Keratinocyte (primary cell): ENCODE data around the gene TNNC1. TPM values are rescaled to one million over a fixed set of nuclear protein-coding genes. Genes with fewer than 3 reads are reported as not detected.

Experiments used
- DNase-seq: peaks from one replicate; pipeline ENCODE4 v3.0.0-alpha.2; 2011; ENCODE audit warnings: low read depth, missing footprints, low spot score
- FAIRE-seq: peaks from 2 replicates; lab custom pipeline; 2011; peaks lifted over from hg19 to GRCh38; lab: Jason Lieb, UNC
- H2AFZ ChIP-seq: 2 replicates; pipeline ENCODE4 v1.6.0; 2012; ENCODE audit warnings: low read length, control low read depth, inconsistent platforms; ENCODE audit not compliant: control insufficient read depth
- H3K27ac ChIP-seq: 2 replicates; pipeline ENCODE4 v1.5.1; 2011; ENCODE audit warnings: low read length; ENCODE audit not compliant: control insufficient read depth, insufficient read depth
- H3K27me3 ChIP-seq: 3 replicates; pipeline ENCODE4 v1.6.0; 2011; ENCODE audit warnings: low read length; ENCODE audit not compliant: control insufficient read depth, insufficient read depth; ENCODE audit errors: extremely low read depth
- H3K36me3 ChIP-seq, 2 experiments: 2 replicates in 1 of 2; 3 replicates in 1 of 2; pipeline ENCODE4 v1.5.1; 2011; ENCODE audit warnings: low read length in 2 of 2, mild to moderate bottlenecking in 1 of 2; ENCODE audit not compliant: control insufficient read depth in 2 of 2, insufficient read depth in 2 of 2; ENCODE audit errors: extremely low read depth in 1 of 2
- H3K4me1 ChIP-seq: 3 replicates; pipeline ENCODE4 v1.5.1; 2011; ENCODE audit warnings: low read length; ENCODE audit not compliant: control insufficient read depth, insufficient read depth; ENCODE audit errors: extremely low read depth
- H3K4me2 ChIP-seq: 3 replicates; pipeline ENCODE4 v1.6.0; 2011; ENCODE audit warnings: low read depth, low read length; ENCODE audit not compliant: control insufficient read depth, insufficient read depth; ENCODE audit errors: extremely low read depth
- H3K4me3 ChIP-seq, 3 experiments: fragments of 200-600 bp in 1 of 3; sonication (generic) in 1 of 3; 2 replicates in 2 of 3; 3 replicates in 1 of 3; pipeline ENCODE4 v1.5.1; 2011 to 2016; ENCODE audit warnings: low read length in 3 of 3, mild to moderate bottlenecking in 3 of 3, control low read depth in 2 of 3, inconsistent platforms in 1 of 3, low read depth in 1 of 3, mixed read lengths in 1 of 3, mixed run types in 1 of 3, moderate library complexity in 1 of 3; ENCODE audit not compliant: control insufficient read depth in 2 of 3, insufficient read depth in 2 of 3; ENCODE audit errors: extremely low read depth in 1 of 3
- H3K79me2 ChIP-seq: 2 replicates; pipeline ENCODE4 v1.6.0; 2012; ENCODE audit warnings: low read length; ENCODE audit not compliant: control insufficient read depth, insufficient read depth
- H3K9ac ChIP-seq: 3 replicates; pipeline ENCODE4 v1.6.0; 2011; ENCODE audit warnings: low read length; ENCODE audit not compliant: control insufficient read depth, insufficient read depth; ENCODE audit errors: extremely low read depth
- H3K9me1 ChIP-seq: 3 replicates; pipeline ENCODE4 v1.6.0; 2011; ENCODE audit warnings: low read length; ENCODE audit not compliant: control insufficient read depth, insufficient read depth; ENCODE audit errors: extremely low read depth
- H3K9me3 ChIP-seq: 2 replicates; pipeline ENCODE4 v1.5.1; 2012; ENCODE audit warnings: low read depth, low read length; ENCODE audit not compliant: control insufficient read depth
- H4K20me1 ChIP-seq: 3 replicates; pipeline ENCODE4 v1.6.0; 2011; ENCODE audit warnings: low read length; ENCODE audit not compliant: control insufficient read depth, insufficient read depth; ENCODE audit errors: extremely low read depth
- EZH2 ChIP-seq: IDR thresholded peaks from one replicate; pipeline ENCODE4 v1.6.1; 2012; ENCODE audit warnings: inconsistent platforms, mild to moderate bottlenecking, low read length, moderate library complexity
- dilution Hi-C: fragments of 300-500 bp; cut with MboI; formaldehyde crosslinking; loops from one replicate; pipeline ENCODE4 v1.7.0; 2020; ENCODE audit warnings: low sequenced_read_pairs; ENCODE audit not compliant: extremely low pct_ligation_motif_present
- polyA plus RNA-seq, 5 experiments: library from polyadenylated mRNA; depleted of rRNA in 3 of 5; stranded (reverse) in 3 of 5; stranded (forward) in 1 of 5; unstranded in 1 of 5; fragments of >200 nt; gene quantifications; 1 replicate in 1 of 5; 2 replicates in 3 of 5; 3 replicates in 1 of 5; pipeline versions ENCODE4 v1.2.1 to v1.2.3, GENCODE V29; 2011 to 2012; ENCODE audit warnings: missing spikeins in 2 of 5, low read depth in 1 of 5, low replicate concordance in 1 of 5
- TF ChIP-seq, protein P1 (sequence below), 3 experiments: IDR thresholded peaks in 1 of 3; conservative IDR thresholded peaks in 1 of 3; optimal IDR thresholded peaks in 1 of 3; 2 replicates in 2 of 3; 3 replicates in 1 of 3; pipeline versions ENCODE3 to v1.5.1; 2011; ENCODE audit warnings: low read length in 3 of 3, mild to moderate bottlenecking in 3 of 3, moderate library complexity in 2 of 3, control low read depth in 1 of 3, inconsistent platforms in 1 of 3; ENCODE audit not compliant: insufficient read depth in 2 of 3; ENCODE audit errors: extremely low read depth in 1 of 3

The TNNC1 gene
- polyA plus RNA-seq, 1 donor (not counting 4 experiments of a cell fraction or from before 2014, with no cell fraction given) = 0.33 TPM

- Histone ChIP-seq H3K27ac (no peak overlapping the region), H3K9me3 (no peaks in the 10 kb centered on the region), H3K9me1 (no peaks in the 10 kb centered on the region), H2AFZ (no peak overlapping the region), H3K4me2 (no peak overlapping the region), H3K36me3 (no peaks in the 10 kb centered on the region), H3K27me3 (no peaks in the 10 kb centered on the region), H3K79me2 (no peaks in the 10 kb centered on the region), H3K9ac (no peak overlapping the region), H4K20me1 (no peaks in the 10 kb centered on the region), H3K4me1 (no peaks in the 10 kb centered on the region), H3K4me3 (no peak overlapping the region)
- TF ChIP-seq, protein P1, sequence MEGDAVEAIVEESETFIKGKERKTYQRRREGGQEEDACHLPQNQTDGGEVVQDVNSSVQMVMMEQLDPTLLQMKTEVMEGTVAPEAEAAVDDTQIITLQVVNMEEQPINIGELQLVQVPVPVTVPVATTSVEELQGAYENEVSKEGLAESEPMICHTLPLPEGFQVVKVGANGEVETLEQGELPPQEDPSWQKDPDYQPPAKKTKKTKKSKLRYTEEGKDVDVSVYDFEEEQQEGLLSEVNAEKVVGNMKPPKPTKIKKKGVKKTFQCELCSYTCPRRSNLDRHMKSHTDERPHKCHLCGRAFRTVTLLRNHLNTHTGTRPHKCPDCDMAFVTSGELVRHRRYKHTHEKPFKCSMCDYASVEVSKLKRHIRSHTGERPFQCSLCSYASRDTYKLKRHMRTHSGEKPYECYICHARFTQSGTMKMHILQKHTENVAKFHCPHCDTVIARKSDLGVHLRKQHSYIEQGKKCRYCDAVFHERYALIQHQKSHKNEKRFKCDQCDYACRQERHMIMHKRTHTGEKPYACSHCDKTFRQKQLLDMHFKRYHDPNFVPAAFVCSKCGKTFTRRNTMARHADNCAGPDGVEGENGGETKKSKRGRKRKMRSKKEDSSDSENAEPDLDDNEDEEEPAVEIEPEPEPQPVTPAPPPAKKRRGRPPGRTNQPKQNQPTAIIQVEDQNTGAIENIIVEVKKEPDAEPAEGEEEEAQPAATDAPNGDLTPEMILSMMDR (optimal IDR thresholded peaks at IDR 0.05 in 1 of 3, IDR thresholded peaks at IDR 0.05 in 1 of 3, conservative IDR thresholded peaks at IDR 0.05 in 1 of 3; ENCODE audit: extremely low read depth in 1 of 3, insufficient read depth in 2 of 3, low read length in 3 of 3) = no peak
- TF ChIP-seq EZH2 = no peak
- DNase-seq (no peak), FAIRE-seq (no peak)
- dilution Hi-C loops = no loop called here
These were observed 44.6 kb upstream of the TNNC1 start for GRCh38 chr3:52498137-52499054.

GRCh38 chr3:52495777-52496602, 42.1 kb upstream of the TNNC1 start:
- Histone ChIP-seq H3K9me1 (no peaks in the 10 kb centered on the region), H3K27ac (no peak overlapping the region), H3K4me3 (no peak overlapping the region), H3K4me2 (no peak overlapping the region), H3K36me3 (peaks cover 5 to 19% of the 10 kb centered on the region in 2 experiments), H2AFZ (no peak overlapping the region), H4K20me1 (peaks cover 3% of the 10 kb centered on the region), H3K9ac (no peak overlapping the region), H3K9me3 (no peaks in the 10 kb centered on the region), H3K79me2 (no peaks in the 10 kb centered on the region), H3K4me1 (no peaks in the 10 kb centered on the region), H3K27me3 (no peaks in the 10 kb centered on the region)
- TF ChIP-seq, protein P1 (optimal IDR thresholded peaks at IDR 0.05 in 1 of 3, IDR thresholded peaks at IDR 0.05 in 1 of 3, conservative IDR thresholded peaks at IDR 0.05 in 1 of 3; ENCODE audit: extremely low read depth in 1 of 3, insufficient read depth in 2 of 3, low read length in 3 of 3) = no peak
- no peak for TF ChIP-seq EZH2
- no peak for FAIRE-seq
- dilution Hi-C loops = no loop called here
- no peak for DNase-seq
